Calu3 (cell line): ENCODE data around the gene LIMS1. TPM values are rescaled to one million over a fixed set of nuclear protein-coding genes. Genes with fewer than 3 reads are reported as not detected.
"Not testable (repeated sequence)": the region's sequence is repeated elsewhere in the genome, so short reads cannot be mapped to it uniquely, and the experiment has no call there.

ENCODE experiments used
- BruUV-seq: library from RNA; stranded (reverse); fragments of 400-500 nt; replicated peaks from 2 replicates; lab custom pipeline; 2021; lab: Mats Ljungman, UMichigan
- CTCF ChIA-PET: fragments of 300-600 bp; sonication (Branson Sonifier 250); formaldehyde crosslinking; loops from one replicate; lab custom pipeline; 2022; ENCODE audit warnings: antibody characterized with exemption; lab: Charles Lee
- DNase-seq: peaks from one replicate; pipeline ENCODE4 v3.0.0; 2022
- H3K27ac Mint-ChIP-seq: one replicate; pipeline ENCODE4 v1.8.0; 2022; ENCODE audit warnings: mixed read lengths; ENCODE audit not compliant: unreplicated experiment
- H3K27me3 Mint-ChIP-seq: one replicate; pipeline ENCODE4 v1.8.0; 2022; ENCODE audit warnings: mixed read lengths; ENCODE audit not compliant: unreplicated experiment
- H3K36me3 Mint-ChIP-seq: one replicate; pipeline ENCODE4 v1.8.0; 2022; ENCODE audit warnings: mild to moderate bottlenecking, moderate library complexity, mixed read lengths; ENCODE audit not compliant: insufficient read depth, unreplicated experiment
- H3K4me1 Mint-ChIP-seq: one replicate; pipeline ENCODE4 v1.8.0; 2022; ENCODE audit warnings: mild to moderate bottlenecking, low read depth, mixed read lengths; ENCODE audit not compliant: unreplicated experiment
- H3K4me3 Mint-ChIP-seq: one replicate; pipeline ENCODE4 v1.8.0; 2022; ENCODE audit warnings: mild to moderate bottlenecking, low read depth, moderate library complexity, mixed read lengths; ENCODE audit not compliant: unreplicated experiment
- H3K9me3 Mint-ChIP-seq: one replicate; pipeline ENCODE4 v1.8.0; 2022; ENCODE audit warnings: low read depth, mixed read lengths; ENCODE audit not compliant: unreplicated experiment
- intact Hi-C: fragments of 100-400 bp; cut with micrococcal nuclease; formaldehyde crosslinking; loops from one replicate; pipeline ENCODE4 v1.10.0; 2022; ENCODE audit not compliant: unreplicated experiment
- total RNA-seq: library from RNA; stranded (reverse); gene quantifications from 2 replicates; pipeline ENCODE4 v1.2.3, GENCODE V29; 2022

The LIMS1 gene
- total RNA-seq, 1 experiment from 2014 or later, result 51.5 TPM

GRCh38 chr2:108652187-108652931 lies 118.1 kb downstream of the LIMS1 start:
- H3K4me1 Mint-ChIP-seq, H3K4me3 Mint-ChIP-seq, intact Hi-C loops, H3K36me3 Mint-ChIP-seq, H3K27me3 Mint-ChIP-seq, H3K27ac Mint-ChIP-seq, BruUV-seq, H3K9me3 Mint-ChIP-seq, CTCF ChIA-PET, DNase-seq: not testable (repeated sequence)

GRCh38 chr2:108653425-108653824 lies 119.2 kb downstream of the LIMS1 start:
- H3K4me1 Mint-ChIP-seq, H3K27me3 Mint-ChIP-seq, H3K36me3 Mint-ChIP-seq, H3K27ac Mint-ChIP-seq, BruUV-seq, intact Hi-C loops, DNase-seq, H3K4me3 Mint-ChIP-seq, H3K9me3 Mint-ChIP-seq, CTCF ChIA-PET: not testable (repeated sequence)

DNA sequence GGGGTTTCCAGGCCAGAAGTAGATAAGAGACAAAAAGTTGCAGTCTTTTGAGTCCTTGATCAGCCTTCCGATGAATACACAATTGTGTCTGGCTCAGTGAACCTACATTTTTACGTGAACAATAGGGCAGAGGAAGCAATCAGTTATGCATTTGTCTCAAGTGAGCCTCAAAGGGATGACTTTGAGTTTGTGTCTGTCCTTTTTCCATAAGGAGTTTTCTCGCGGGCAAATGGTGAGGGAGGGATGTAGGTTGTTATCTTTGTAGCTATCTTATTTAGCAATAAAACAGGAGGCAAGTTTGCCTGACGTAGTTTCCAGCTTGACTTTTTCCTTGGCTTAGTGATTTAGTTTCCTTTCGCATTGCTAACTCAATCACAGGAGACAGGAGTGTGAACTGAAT lies 119.6 kb downstream of the LIMS1 start:
- BruUV-seq, H3K4me3 Mint-ChIP-seq, CTCF ChIA-PET, H3K36me3 Mint-ChIP-seq, intact Hi-C loops, H3K27me3 Mint-ChIP-seq, DNase-seq, H3K27ac Mint-ChIP-seq, H3K9me3 Mint-ChIP-seq, H3K4me1 Mint-ChIP-seq: not testable (repeated sequence)

DNA sequence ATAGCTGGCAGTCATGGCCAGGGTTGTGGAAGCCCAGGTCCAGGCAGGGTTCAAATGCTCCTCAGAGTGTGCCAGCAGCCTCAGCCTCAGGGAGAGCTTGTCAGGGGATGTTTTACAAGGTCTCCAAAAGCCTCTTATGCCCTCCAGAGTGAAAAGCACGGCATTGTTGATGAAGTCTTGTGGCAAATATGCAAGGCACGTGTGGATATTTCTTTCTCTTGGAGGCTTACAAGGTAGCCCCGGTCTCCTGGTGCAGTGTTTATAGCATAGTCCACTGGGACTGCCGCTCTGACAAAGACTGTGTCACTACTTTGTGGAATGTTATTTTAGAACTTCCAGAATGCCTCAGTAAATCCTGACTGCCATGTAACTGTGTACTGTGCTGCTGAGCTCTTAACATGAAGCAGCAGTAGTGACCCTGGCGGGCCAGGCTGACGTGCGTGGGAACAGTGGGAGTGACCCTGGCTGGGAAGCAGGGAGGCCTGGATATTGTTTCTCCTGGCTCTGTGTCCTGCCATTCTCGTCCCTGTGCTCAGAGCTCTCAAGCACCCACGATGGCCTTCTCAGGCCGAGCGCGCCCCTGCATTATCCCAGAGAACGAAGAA lies 120.4 kb downstream of the LIMS1 start:
- H3K27ac Mint-ChIP-seq, BruUV-seq, H3K4me3 Mint-ChIP-seq, DNase-seq, H3K9me3 Mint-ChIP-seq, H3K27me3 Mint-ChIP-seq, intact Hi-C loops, H3K4me1 Mint-ChIP-seq, CTCF ChIA-PET, H3K36me3 Mint-ChIP-seq: not testable (repeated sequence)

GRCh38 chr2:108655270-108655669 lies 121.0 kb downstream of the LIMS1 start:
- intact Hi-C loops, CTCF ChIA-PET, H3K4me1 Mint-ChIP-seq, H3K36me3 Mint-ChIP-seq, H3K9me3 Mint-ChIP-seq, H3K27me3 Mint-ChIP-seq, BruUV-seq, H3K27ac Mint-ChIP-seq, H3K4me3 Mint-ChIP-seq, DNase-seq: not testable (repeated sequence)

DNA sequence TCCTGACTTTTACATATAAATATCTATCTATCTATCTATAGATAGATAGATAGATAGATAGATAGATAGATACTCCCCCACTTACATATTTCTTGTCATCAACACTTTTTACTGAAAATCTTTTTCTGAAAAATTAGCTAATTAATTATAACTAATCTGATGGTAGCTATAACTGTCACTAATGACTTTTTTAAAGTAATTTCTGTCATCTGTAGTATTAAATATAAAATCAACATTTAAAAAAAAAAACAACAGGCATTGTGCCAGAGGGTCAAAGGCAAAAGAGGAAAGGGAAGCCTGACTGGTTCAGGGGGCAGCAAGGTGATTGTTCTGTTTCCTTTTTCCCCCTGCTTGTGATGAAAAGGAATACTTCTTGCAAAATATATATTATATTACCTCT lies 122.0 kb downstream of the LIMS1 start:
- H3K4me1 Mint-ChIP-seq, H3K27me3 Mint-ChIP-seq, H3K27ac Mint-ChIP-seq, H3K9me3 Mint-ChIP-seq, intact Hi-C loops, DNase-seq, BruUV-seq, H3K36me3 Mint-ChIP-seq, H3K4me3 Mint-ChIP-seq, CTCF ChIA-PET: not testable (repeated sequence)

- DNase-seq, H3K27ac Mint-ChIP-seq, H3K27me3 Mint-ChIP-seq, H3K4me1 Mint-ChIP-seq, BruUV-seq, CTCF ChIA-PET, H3K4me3 Mint-ChIP-seq, H3K36me3 Mint-ChIP-seq, H3K9me3 Mint-ChIP-seq, intact Hi-C loops: not testable (repeated sequence)
These were observed 123.2 kb downstream of the LIMS1 start for GRCh38 chr2:108657517-108657916.

GRCh38 chr2:108658553-108658952 lies 124.3 kb downstream of the LIMS1 start:
- H3K9me3 Mint-ChIP-seq, CTCF ChIA-PET, DNase-seq, H3K4me1 Mint-ChIP-seq, H3K4me3 Mint-ChIP-seq, H3K27ac Mint-ChIP-seq, BruUV-seq, H3K36me3 Mint-ChIP-seq, intact Hi-C loops, H3K27me3 Mint-ChIP-seq: not testable (repeated sequence)

DNA sequence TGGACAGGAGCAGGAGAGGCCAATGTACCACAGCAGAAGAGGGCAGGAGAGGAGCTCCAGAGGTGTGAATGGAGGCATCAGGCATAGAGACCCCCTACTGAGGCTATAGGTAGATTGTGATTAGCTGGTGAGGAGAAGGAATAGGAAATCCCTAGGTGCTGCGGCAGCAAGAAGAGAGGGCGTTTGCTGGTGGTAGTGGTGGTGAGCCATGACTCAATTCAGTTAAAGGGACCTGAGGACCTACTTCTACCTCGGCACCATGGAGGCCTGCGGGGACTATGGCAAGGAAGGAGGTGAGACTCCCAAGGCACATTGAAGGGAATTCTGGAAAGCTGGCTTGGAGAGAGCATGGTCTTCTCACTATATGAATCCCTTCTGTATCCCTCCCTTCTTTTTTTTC lies 127.2 kb downstream of the LIMS1 start:
- H3K9me3 Mint-ChIP-seq, CTCF ChIA-PET: not testable (repeated sequence)

GRCh38 chr2:108662207-108662612 lies 127.9 kb downstream of the LIMS1 start:
- H3K4me1 Mint-ChIP-seq, H3K27ac Mint-ChIP-seq, CTCF ChIA-PET, H3K36me3 Mint-ChIP-seq, BruUV-seq, H3K4me3 Mint-ChIP-seq, H3K27me3 Mint-ChIP-seq, intact Hi-C loops, H3K9me3 Mint-ChIP-seq, DNase-seq: not testable (repeated sequence)

More for the DNA sequence above, 127.2 kb downstream of the LIMS1 start:
- H3K27me3 Mint-ChIP-seq, DNase-seq, intact Hi-C loops, BruUV-seq, H3K4me3 Mint-ChIP-seq, H3K36me3 Mint-ChIP-seq, H3K27ac Mint-ChIP-seq, H3K4me1 Mint-ChIP-seq: not testable (repeated sequence)
